HCT116 (cell line): ENCODE results near the gene APLF.

Source experiments
- CEBPB ChIP-seq: IDR thresholded peaks from 2 replicates; pipeline ENCODE4 v1.6.1; 2012; ENCODE audit warnings: low read depth
- CTCF ChIP-seq, 3 experiments: fragments of 200-600 bp in 1 of 3; sonication (generic) in 1 of 3; IDR thresholded peaks in 2 of 3; conservative IDR thresholded peaks in 1 of 3; 2 replicates each; pipeline ENCODE4 v1.5.1; 2012 to 2017; ENCODE audit warnings: low read depth in 2 of 3, low read length in 2 of 3, antibody characterized with exemption in 1 of 3, borderline replicate concordance in 1 of 3, control low read depth in 1 of 3, mild to moderate bottlenecking in 1 of 3, mixed read lengths in 1 of 3, mixed run types in 1 of 3, moderate library complexity in 1 of 3; ENCODE audit not compliant: insufficient read depth in 1 of 3
- POLR2A ChIP-seq: IDR thresholded peaks from 2 replicates; pipeline ENCODE4 v1.7.0; 2011; ENCODE audit warnings: borderline replicate concordance; ENCODE audit not compliant: insufficient read depth, insufficient read length; ENCODE audit errors: extremely low read depth
- RAD21 ChIP-seq: IDR thresholded peaks from 2 replicates; pipeline ENCODE4 v1.6.1; 2012; ENCODE audit warnings: low read depth, mild to moderate bottlenecking
- REST ChIP-seq: IDR thresholded peaks from 2 replicates; pipeline ENCODE4 v1.6.1; 2012; ENCODE audit warnings: low read depth

DNA sequence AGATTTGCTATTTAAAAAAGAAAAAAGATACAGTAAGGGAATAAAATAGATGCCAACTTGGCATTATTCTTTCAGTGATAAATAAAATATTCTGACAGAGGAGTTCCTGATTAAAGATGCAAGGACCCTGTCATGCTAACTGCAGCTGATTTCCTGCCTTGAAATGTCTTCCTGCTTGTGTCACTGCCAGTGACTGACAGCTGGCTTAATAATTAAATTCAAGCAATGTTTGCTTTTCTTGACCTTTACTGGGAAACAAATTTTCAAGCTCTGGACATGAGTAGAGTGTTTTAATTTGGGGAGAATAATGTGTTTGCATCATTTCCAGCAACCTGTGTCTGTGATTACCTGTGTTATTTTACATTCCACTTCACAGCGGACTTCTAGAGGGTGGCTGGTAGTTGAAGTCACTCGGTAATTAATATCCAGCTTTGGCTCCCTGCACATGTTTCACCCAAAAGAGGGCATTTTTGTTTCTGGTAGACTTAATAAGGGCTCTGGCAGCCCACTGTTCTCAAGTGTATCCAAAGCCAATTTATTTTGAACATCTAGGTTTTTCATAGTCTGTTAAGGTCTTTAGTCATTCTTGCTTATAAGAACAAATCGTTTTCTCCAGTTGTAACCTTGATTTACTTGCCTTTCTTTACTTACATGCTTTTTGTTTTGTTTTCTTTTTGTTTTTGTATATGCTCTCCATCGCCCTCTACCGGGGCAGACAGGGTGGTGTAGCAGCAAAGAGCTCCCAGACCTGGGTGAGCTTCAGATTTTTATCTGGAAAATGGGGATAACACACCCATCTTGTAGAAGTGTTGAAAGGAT is 127.5 kb downstream of the APLF start:
- peak; percentile 41 to 91 (median 88); a peak in 5 of 6 replicates for TF ChIP-seq CTCF (IDR thresholded peaks at IDR 0.05 in 2 of 3, conservative IDR thresholded peaks at IDR 0.05 in 1 of 3; ENCODE audit: borderline replicate concordance in 1 of 3, insufficient read depth in 1 of 3, low read depth in 2 of 3, low read length in 2 of 3)
- TF ChIP-seq POLR2A, result no peak
- peak; percentile 41 for TF ChIP-seq RAD21
- no peak for TF ChIP-seq CEBPB
- TF ChIP-seq REST, result no peak
